MG63 (cell line): ENCODE measurements around the gene ADARB2. TPM values are rescaled to one million over a fixed set of nuclear protein-coding genes. Genes with fewer than 3 reads are reported as not detected.

Experiments
- DNase-seq: peaks from one replicate; pipeline ENCODE4 v3.0.0-alpha.2; 2020
- H3K27me3 ChIP-seq: fragments of 250-450 bp; sonication (Bioruptor Pico); 2 replicates; pipeline ENCODE4 v1.5.1; 2020; ENCODE audit warnings: mild to moderate bottlenecking, moderate library complexity
- H3K36me3 ChIP-seq: fragments of 250-450 bp; sonication (Bioruptor Pico); 2 replicates; pipeline ENCODE4 v1.5.1; 2020; ENCODE audit warnings: mild to moderate bottlenecking, moderate library complexity
- H3K4me3 ChIP-seq: fragments of 250-450 bp; sonication (Bioruptor Pico); 2 replicates; pipeline ENCODE4 v1.5.1; 2020; ENCODE audit warnings: mild to moderate bottlenecking, moderate library complexity
- H3K9me3 ChIP-seq: fragments of 250-450 bp; sonication (Bioruptor Pico); 2 replicates; pipeline ENCODE4 v1.5.1; 2020; ENCODE audit warnings: mild to moderate bottlenecking, moderate library complexity
- total RNA-seq: library from RNA; depleted of rRNA; stranded (reverse); fragments of >200 nt; shearing (Covaris generic); gene quantifications from 2 replicates; pipeline ENCODE4 v1.2.3, GENCODE V29; 2014; ENCODE audit warnings: low replicate concordance

ADARB2 gene
- total RNA-seq, 1 experiment from 2014 or later, result not detected

- no peaks in the 10 kb centered on the region; the same call in 1 of the 2 replicates for H3K27me3 ChIP-seq
- no peaks in the 10 kb centered on the region for H3K9me3 ChIP-seq
- no peak overlapping the region for H3K4me3 ChIP-seq
- no peak for DNase-seq
- no peaks in the 10 kb centered on the region for H3K36me3 ChIP-seq
Observed at GRCh38 chr10:1709161-1709560, 28.2 kb downstream of the ADARB2 start.

GRCh38 chr10:1708746-1709145, 28.6 kb downstream of the ADARB2 start:
- no peaks in the 10 kb centered on the region; the same call in 1 of the 2 replicates for H3K27me3 ChIP-seq
- DNase-seq, result no peak
- no peaks in the 10 kb centered on the region for H3K36me3 ChIP-seq
- H3K9me3 ChIP-seq, result no peaks in the 10 kb centered on the region
- no peak overlapping the region for H3K4me3 ChIP-seq

- Histone ChIP-seq H3K36me3 (no peaks in the 10 kb centered on the region), H3K9me3 (no peaks in the 10 kb centered on the region), H3K27me3 (no peaks in the 10 kb centered on the region; the same call in 1 of the 2 replicates), H3K4me3 (no peak overlapping the region)
- DNase-seq, result no peak
Observed at GRCh38 chr10:1706711-1707110, 30.6 kb downstream of the ADARB2 start.

GRCh38 chr10:1706256-1706655, 31.1 kb downstream of the ADARB2 start:
- Histone ChIP-seq H3K9me3 (no peaks in the 10 kb centered on the region), H3K27me3 (no peaks in the 10 kb centered on the region), H3K36me3 (no peaks in the 10 kb centered on the region), H3K4me3 (no peak overlapping the region)
- no peak for DNase-seq

GRCh38 chr10:1698185-1698584, 39.1 kb downstream of the ADARB2 start:
- Histone ChIP-seq H3K4me3 (no peak overlapping the region), H3K9me3 (no peaks in the 10 kb centered on the region), H3K36me3 (no peaks in the 10 kb centered on the region), H3K27me3 (no peaks in the 10 kb centered on the region)
- DNase-seq, result no peak

GRCh38 chr10:1696106-1696505, 41.2 kb downstream of the ADARB2 start:
- no peak for DNase-seq
- H3K9me3 ChIP-seq, result no peaks in the 10 kb centered on the region
- H3K27me3 ChIP-seq, result no peaks in the 10 kb centered on the region
- no peak overlapping the region for H3K4me3 ChIP-seq
- H3K36me3 ChIP-seq, result no peaks in the 10 kb centered on the region

GRCh38 chr10:1690086-1690485, 47.2 kb downstream of the ADARB2 start:
- H3K9me3 ChIP-seq, result no peaks in the 10 kb centered on the region
- DNase-seq, result no peak
- H3K27me3 ChIP-seq, result peaks cover 6% of the 10 kb centered on the region

GRCh38 chr10:1688531-1688930, 48.8 kb downstream of the ADARB2 start:
- no peak overlapping the region for H3K4me3 ChIP-seq
- H3K9me3 ChIP-seq, result no peaks in the 10 kb centered on the region
- no peaks in the 10 kb centered on the region for H3K36me3 ChIP-seq
- no peak for DNase-seq
- H3K27me3 ChIP-seq, result peaks cover 9% of the 10 kb centered on the region

More at GRCh38 chr10:1690086-1690485, 47.2 kb downstream of the ADARB2 start:
- no peaks in the 10 kb centered on the region for H3K36me3 ChIP-seq
- H3K4me3 ChIP-seq, result no peak overlapping the region

- DNase-seq, result no peak
- H3K27me3 ChIP-seq, result peaks cover 9% of the 10 kb centered on the region
- no peak overlapping the region for H3K4me3 ChIP-seq
- H3K36me3 ChIP-seq, result no peaks in the 10 kb centered on the region
- H3K9me3 ChIP-seq, result no peaks in the 10 kb centered on the region
Observed at GRCh38 chr10:1687623-1688150, 49.6 kb downstream of the ADARB2 start.

GRCh38 chr10:1687190-1687589, 50.1 kb downstream of the ADARB2 start:
- Histone ChIP-seq H3K4me3 (no peak overlapping the region), H3K9me3 (no peaks in the 10 kb centered on the region), H3K27me3 (peaks cover 9% of the 10 kb centered on the region), H3K36me3 (no peaks in the 10 kb centered on the region)
- DNase-seq, result no peak

- Histone ChIP-seq H3K9me3 (no peaks in the 10 kb centered on the region), H3K36me3 (no peaks in the 10 kb centered on the region), H3K27me3 (peaks cover 9% of the 10 kb centered on the region), H3K4me3 (no peak overlapping the region)
- no peak for DNase-seq
Observed at GRCh38 chr10:1686491-1686749, 50.9 kb downstream of the ADARB2 start.

GRCh38 chr10:1685699-1686490, 51.4 kb downstream of the ADARB2 start:
- H3K36me3 ChIP-seq, result no peaks in the 10 kb centered on the region
- H3K4me3 ChIP-seq, result no peak overlapping the region
- DNase-seq, result no peak
- H3K9me3 ChIP-seq, result no peaks in the 10 kb centered on the region
- peaks cover 9% of the 10 kb centered on the region for H3K27me3 ChIP-seq

GRCh38 chr10:1684991-1685390, 52.3 kb downstream of the ADARB2 start:
- no peak for DNase-seq
- H3K27me3 ChIP-seq, result peaks cover 9% of the 10 kb centered on the region
- no peaks in the 10 kb centered on the region for H3K9me3 ChIP-seq
- no peaks in the 10 kb centered on the region for H3K36me3 ChIP-seq
- H3K4me3 ChIP-seq, result no peak overlapping the region

- Histone ChIP-seq H3K36me3 (no peaks in the 10 kb centered on the region), H3K4me3 (no peak overlapping the region), H3K27me3 (peaks cover 9% of the 10 kb centered on the region), H3K9me3 (no peaks in the 10 kb centered on the region)
- no peak for DNase-seq
Observed at GRCh38 chr10:1683649-1684048, 53.7 kb downstream of the ADARB2 start.

- peaks cover 2% of the 10 kb centered on the region; the same call in 1 of the 2 replicates for H3K27me3 ChIP-seq
- no peaks in the 10 kb centered on the region for H3K9me3 ChIP-seq
- no peak overlapping the region for H3K4me3 ChIP-seq
- no peaks in the 10 kb centered on the region for H3K36me3 ChIP-seq
- no peak for DNase-seq
Observed at GRCh38 chr10:1679821-1680650, 57.3 kb downstream of the ADARB2 start.

- Histone ChIP-seq H3K9me3 (no peaks in the 10 kb centered on the region), H3K27me3 (no peaks in the 10 kb centered on the region)
- DNase-seq, result no peak
Observed at GRCh38 chr10:1678084-1678483, 59.2 kb downstream of the ADARB2 start.

GRCh38 chr10:1677307-1677939, 59.9 kb downstream of the ADARB2 start:
- Histone ChIP-seq H3K4me3 (no peak overlapping the region), H3K36me3 (no peaks in the 10 kb centered on the region), H3K27me3 (no peaks in the 10 kb centered on the region), H3K9me3 (no peaks in the 10 kb centered on the region)
- DNase-seq, result no peak

More at GRCh38 chr10:1678084-1678483, 59.2 kb downstream of the ADARB2 start:
- Histone ChIP-seq H3K4me3 (no peak overlapping the region), H3K36me3 (no peaks in the 10 kb centered on the region)
